ENCODE data around the gene NDRG3.

Gene NDRG3

DNA sequence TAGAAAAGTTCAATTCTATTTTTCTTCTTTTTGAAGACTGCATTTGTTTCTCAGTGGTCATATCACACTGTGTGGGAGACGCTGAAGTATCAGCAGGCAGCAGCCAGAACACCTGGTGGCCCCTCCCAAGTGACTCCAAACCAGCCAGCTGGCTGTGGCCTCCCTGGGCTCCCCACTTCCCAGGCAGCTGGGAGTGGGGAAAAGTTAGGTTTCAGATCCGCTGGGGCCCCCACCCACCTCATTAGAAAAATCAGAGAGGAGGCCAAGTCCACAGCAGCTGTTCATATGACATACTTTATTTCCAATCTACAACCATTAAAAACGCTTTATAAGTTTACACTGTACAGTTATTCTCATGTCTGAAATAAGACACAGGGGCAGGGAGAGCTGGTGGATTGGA, 31.3 kb upstream of the NDRG3 start:
- Histone ChIP-seq H3K4me3 (replicated peaks; ENCODE audit: insufficient read depth, low read length) (no peak overlapping the region), H3K27me3 (ENCODE audit: insufficient read depth, poor library complexity, severe bottlenecking) (no peaks in the 10 kb centered on the region), H3K27ac (replicated peaks) (no peak overlapping the region)
- no peak for TF ChIP-seq SPI1 (IDR thresholded peaks at IDR 0.05; ENCODE audit: borderline replicate concordance, low read depth)
- no peak for TF ChIP-seq POLR2AphosphoS5 (IDR thresholded peaks at IDR 0.05; ENCODE audit: low read depth)
- TF ChIP-seq, protein P1, sequence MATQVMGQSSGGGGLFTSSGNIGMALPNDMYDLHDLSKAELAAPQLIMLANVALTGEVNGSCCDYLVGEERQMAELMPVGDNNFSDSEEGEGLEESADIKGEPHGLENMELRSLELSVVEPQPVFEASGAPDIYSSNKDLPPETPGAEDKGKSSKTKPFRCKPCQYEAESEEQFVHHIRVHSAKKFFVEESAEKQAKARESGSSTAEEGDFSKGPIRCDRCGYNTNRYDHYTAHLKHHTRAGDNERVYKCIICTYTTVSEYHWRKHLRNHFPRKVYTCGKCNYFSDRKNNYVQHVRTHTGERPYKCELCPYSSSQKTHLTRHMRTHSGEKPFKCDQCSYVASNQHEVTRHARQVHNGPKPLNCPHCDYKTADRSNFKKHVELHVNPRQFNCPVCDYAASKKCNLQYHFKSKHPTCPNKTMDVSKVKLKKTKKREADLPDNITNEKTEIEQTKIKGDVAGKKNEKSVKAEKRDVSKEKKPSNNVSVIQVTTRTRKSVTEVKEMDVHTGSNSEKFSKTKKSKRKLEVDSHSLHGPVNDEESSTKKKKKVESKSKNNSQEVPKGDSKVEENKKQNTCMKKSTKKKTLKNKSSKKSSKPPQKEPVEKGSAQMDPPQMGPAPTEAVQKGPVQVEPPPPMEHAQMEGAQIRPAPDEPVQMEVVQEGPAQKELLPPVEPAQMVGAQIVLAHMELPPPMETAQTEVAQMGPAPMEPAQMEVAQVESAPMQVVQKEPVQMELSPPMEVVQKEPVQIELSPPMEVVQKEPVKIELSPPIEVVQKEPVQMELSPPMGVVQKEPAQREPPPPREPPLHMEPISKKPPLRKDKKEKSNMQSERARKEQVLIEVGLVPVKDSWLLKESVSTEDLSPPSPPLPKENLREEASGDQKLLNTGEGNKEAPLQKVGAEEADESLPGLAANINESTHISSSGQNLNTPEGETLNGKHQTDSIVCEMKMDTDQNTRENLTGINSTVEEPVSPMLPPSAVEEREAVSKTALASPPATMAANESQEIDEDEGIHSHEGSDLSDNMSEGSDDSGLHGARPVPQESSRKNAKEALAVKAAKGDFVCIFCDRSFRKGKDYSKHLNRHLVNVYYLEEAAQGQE (IDR thresholded peaks at IDR 0.05; ENCODE audit: insufficient replicate concordance, low read depth): no peak
- TF ChIP-seq, protein P2, sequence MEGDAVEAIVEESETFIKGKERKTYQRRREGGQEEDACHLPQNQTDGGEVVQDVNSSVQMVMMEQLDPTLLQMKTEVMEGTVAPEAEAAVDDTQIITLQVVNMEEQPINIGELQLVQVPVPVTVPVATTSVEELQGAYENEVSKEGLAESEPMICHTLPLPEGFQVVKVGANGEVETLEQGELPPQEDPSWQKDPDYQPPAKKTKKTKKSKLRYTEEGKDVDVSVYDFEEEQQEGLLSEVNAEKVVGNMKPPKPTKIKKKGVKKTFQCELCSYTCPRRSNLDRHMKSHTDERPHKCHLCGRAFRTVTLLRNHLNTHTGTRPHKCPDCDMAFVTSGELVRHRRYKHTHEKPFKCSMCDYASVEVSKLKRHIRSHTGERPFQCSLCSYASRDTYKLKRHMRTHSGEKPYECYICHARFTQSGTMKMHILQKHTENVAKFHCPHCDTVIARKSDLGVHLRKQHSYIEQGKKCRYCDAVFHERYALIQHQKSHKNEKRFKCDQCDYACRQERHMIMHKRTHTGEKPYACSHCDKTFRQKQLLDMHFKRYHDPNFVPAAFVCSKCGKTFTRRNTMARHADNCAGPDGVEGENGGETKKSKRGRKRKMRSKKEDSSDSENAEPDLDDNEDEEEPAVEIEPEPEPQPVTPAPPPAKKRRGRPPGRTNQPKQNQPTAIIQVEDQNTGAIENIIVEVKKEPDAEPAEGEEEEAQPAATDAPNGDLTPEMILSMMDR (IDR thresholded peaks at IDR 0.05; ENCODE audit: insufficient read depth, low read length): no peak
- DNase-seq (ENCODE audit: low read depth in 1 of 2, low spot score in 1 of 2): no peak

DNA sequence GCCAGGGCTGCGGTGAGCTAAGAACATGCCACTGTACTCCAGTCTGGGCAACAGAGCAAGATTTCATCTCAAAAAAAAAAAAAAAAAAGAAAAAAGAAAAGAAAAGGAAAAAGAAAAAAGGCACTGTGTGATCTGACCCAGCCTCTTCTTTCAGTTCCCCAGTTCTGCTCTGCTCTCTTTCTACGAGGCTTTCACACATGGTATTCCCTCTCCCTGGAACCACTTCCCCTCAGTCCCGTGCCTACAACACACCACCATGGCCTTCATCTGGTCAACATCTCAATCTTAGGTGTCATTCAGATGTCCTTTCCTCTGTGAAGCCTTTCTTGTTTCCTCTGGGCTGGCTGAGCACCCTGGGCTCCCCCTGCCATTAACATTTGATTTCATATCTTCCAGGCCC, 29.9 kb upstream of the NDRG3 start:
- Histone ChIP-seq H3K27ac (replicated peaks) (no peak overlapping the region), H3K27me3 (ENCODE audit: insufficient read depth, poor library complexity, severe bottlenecking) (no peaks in the 10 kb centered on the region), H3K4me3 (replicated peaks; ENCODE audit: insufficient read depth, low read length) (no peak overlapping the region)
- TF ChIP-seq, protein P2 (IDR thresholded peaks at IDR 0.05; ENCODE audit: insufficient read depth, low read length): no peak
- TF ChIP-seq POLR2AphosphoS5 (IDR thresholded peaks at IDR 0.05; ENCODE audit: low read depth): no peak
- TF ChIP-seq, protein P1 (IDR thresholded peaks at IDR 0.05; ENCODE audit: insufficient replicate concordance, low read depth): no peak
- no peak for TF ChIP-seq SPI1 (IDR thresholded peaks at IDR 0.05; ENCODE audit: borderline replicate concordance, low read depth)
- TF ChIP-seq GABPA (IDR thresholded peaks at IDR 0.05; ENCODE audit: low read depth): no peak
- no peak for DNase-seq (ENCODE audit: low read depth in 1 of 2, low spot score in 1 of 2)

DNA sequence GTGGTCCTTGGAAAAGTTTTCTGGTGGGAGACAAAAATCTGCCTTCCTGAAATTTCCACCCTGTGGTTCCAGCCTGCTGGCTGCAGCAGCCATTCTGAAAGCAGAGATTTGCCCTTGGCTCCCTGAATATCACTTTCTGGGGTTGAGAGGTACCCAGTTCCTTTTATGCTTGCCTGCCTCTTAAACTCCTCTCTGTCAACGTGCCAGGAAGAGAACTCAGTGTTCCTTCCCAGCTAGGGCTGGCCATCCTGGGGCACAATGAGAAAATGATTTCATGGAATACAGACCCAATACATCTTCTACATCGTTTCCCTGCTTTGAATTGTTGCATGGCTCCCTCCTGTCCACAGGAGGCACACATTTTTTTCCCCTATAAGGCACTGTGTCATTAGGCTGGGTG, 29.3 kb upstream of the NDRG3 start:
- Histone ChIP-seq H3K4me3 (replicated peaks; ENCODE audit: insufficient read depth, low read length) (no peak overlapping the region), H3K27ac (replicated peaks) (no peak overlapping the region), H3K27me3 (ENCODE audit: insufficient read depth, poor library complexity, severe bottlenecking) (no peaks in the 10 kb centered on the region)
- TF ChIP-seq, protein P2 (IDR thresholded peaks at IDR 0.05; ENCODE audit: insufficient read depth, low read length): no peak
- no peak for DNase-seq (ENCODE audit: low read depth in 1 of 2, low spot score in 1 of 2)

DNA sequence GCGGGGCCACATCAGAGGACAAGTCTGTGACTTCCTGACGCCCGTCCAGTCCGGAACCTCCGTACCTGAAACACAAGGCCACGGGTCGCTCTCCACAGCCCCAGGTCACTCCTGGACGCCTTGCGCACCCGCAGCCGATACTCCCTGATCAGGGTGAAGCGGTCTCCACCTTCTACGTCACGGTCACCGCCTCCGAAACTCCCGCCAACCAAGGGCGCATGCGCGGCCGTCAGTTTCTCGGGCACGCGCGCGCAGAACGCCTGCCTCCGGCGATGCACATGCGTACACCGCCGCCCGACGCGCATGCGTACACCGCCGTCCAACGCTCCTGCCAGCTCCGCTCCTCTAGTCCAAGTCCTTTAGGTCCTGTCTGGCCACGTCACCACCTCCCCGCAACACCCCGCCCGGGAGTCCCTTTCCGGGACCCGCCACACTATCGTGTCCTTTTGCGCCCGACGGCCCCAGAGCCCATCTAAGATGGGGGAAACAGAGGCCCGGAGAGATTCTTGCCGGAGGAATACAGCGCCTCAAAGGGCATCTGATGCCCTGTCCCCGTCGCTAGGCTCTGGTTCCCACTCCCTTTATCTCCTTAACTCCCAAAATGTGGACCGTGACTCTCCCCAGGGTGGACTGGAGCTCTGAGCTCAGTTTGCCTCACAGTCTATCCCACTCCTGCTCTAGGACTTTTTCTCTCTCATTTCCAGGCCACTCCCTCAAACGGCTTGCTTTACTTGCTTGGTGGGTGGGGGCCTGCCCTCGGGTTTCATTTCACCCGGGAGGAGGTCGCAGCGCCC, 27.9 kb upstream of the NDRG3 start, which contains the start of gene DSN1:
Gene DSN1, minus strand, starts transcription at position 167 of the 794 bp plus-strand sequence. CDS start 2,305 bp downstream, outside the sequence.
- TF ChIP-seq GABPA (IDR thresholded peaks at IDR 0.05; ENCODE audit: low read depth) (no peak), POLR2AphosphoS5 (IDR thresholded peaks at IDR 0.05; ENCODE audit: low read depth) (peak; percentile 53; the same call in 1 of the 2 replicates), SPI1 (IDR thresholded peaks at IDR 0.05; ENCODE audit: borderline replicate concordance, low read depth) (no peak)
- TF ChIP-seq, protein P2 (IDR thresholded peaks at IDR 0.05; ENCODE audit: insufficient read depth, low read length): no peak
- TF ChIP-seq, protein P1 (IDR thresholded peaks at IDR 0.05; ENCODE audit: insufficient replicate concordance, low read depth): no peak
- peak within 1 kb of the TSS; percentile 87 for H3K27ac ChIP-seq (replicated peaks)
- peak within 1 kb of the TSS; percentile 68 for H3K4me3 ChIP-seq (replicated peaks; ENCODE audit: insufficient read depth, low read length)
- H3K27me3 ChIP-seq (ENCODE audit: insufficient read depth, poor library complexity, severe bottlenecking): no peaks in the 10 kb centered on the region
- peak; percentile 94 to 98 for DNase-seq (ENCODE audit: low read depth in 1 of 2, low spot score in 1 of 2)
